Tibial nerve (tissue), 4 donors: ENCODE measurements around the gene CTSF. TPM values are rescaled to one million over a fixed set of nuclear protein-coding genes. Genes with fewer than 3 reads are reported as not detected.

ENCODE experiments used
- DNase-seq, 2 donors: peaks; one replicate each; pipeline ENCODE4 v3.0.0-alpha.2; 2019; ENCODE audit warnings: low spot score in 2 of 2
- H3K27ac ChIP-seq, 4 donors: fragments of 200-600 bp; sonication (generic) in 3 of 4; one replicate each; pipeline ENCODE4 v1.5.1; 2017 to 2019; ENCODE audit warnings: mild to moderate bottlenecking in 1 of 4
- H3K27me3 ChIP-seq, 2 donors: fragments of 200-600 bp; sonication (generic) in 1 of 2; one replicate each; pipeline versions ENCODE4 v1.5.1 to v1.6.0; 2017 to 2019
- H3K36me3 ChIP-seq, 3 donors: fragments of 200-600 bp; sonication (generic); one replicate each; pipeline ENCODE4 v1.5.1; 2018 to 2019
- H3K4me1 ChIP-seq, 4 donors: fragments of 200-600 bp; sonication (generic) in 3 of 4; one replicate each; pipeline ENCODE4 v1.5.1; 2017 to 2019
- H3K4me3 ChIP-seq, 4 donors: fragments of 200-600 bp; sonication (generic) in 3 of 4; one replicate each; pipeline ENCODE4 v1.5.1; 2017 to 2019; ENCODE audit warnings: mild to moderate bottlenecking in 1 of 4, moderate library complexity in 1 of 4
- H3K9me3 ChIP-seq, 4 donors: fragments of 200-600 bp; sonication (generic) in 3 of 4; one replicate each; pipeline ENCODE4 v1.5.1; 2017 to 2019
- CTCF ChIP-seq, 5 experiments: fragments of 200-600 bp in 3 of 5; fragments of 450-650 bp in 2 of 5; sonication (generic) in 3 of 5; IDR thresholded peaks; one replicate each; pipeline ENCODE4 v1.5.1; 2016 to 2019; ENCODE audit warnings: antibody characterized with exemption in 5 of 5, mild to moderate bottlenecking in 3 of 5, moderate library complexity in 2 of 5
- EP300 ChIP-seq, 2 donors: sonication (generic); formaldehyde crosslinking; IDR thresholded peaks; one replicate each; pipeline ENCODE4 v1.6.1; 2017; ENCODE audit warnings: antibody characterized with exemption in 2 of 2, mild to moderate bottlenecking in 1 of 2
- POLR2A ChIP-seq, 2 donors: fragments of 450-650 bp; IDR thresholded peaks; one replicate each; pipeline ENCODE4 v1.6.1; 2017; ENCODE audit warnings: antibody characterized with exemption in 2 of 2, mild to moderate bottlenecking in 2 of 2, moderate library complexity in 2 of 2
- WGBS, 2 donors: methylation state at CpG; one replicate each; pipeline ENCODE4 v1.1.5; 2018; 5-methylcytosine and 5-hydroxymethylcytosine counted together
- total RNA-seq, 4 donors: library from RNA; depleted of rRNA; stranded (reverse); fragments of >200 nt; gene quantifications; one replicate each; pipeline ENCODE4 v1.1.0, GENCODE V29; 2016

CTSF gene
- total RNA-seq, 4 donors from 2014 or later = 102 to 322 (median 190) TPM

GRCh38 chr11:66561975-66562248 lies 6.5 kb downstream of the CTSF start:
- DNase-seq = no peak
- Histone ChIP-seq H3K4me3 (no peak overlapping the region), H3K36me3 (peaks cover 0 to 55% (median 0%) of the 10 kb centered on the region in 3 donors), H3K4me1 (peaks cover 0 to 13% (median 4%) of the 10 kb centered on the region in 4 donors), H3K9me3 (no peaks in the 10 kb centered on the region), H3K27me3 (peaks cover 0 to 8% of the 10 kb centered on the region in 2 donors), H3K27ac (no peak overlapping the region)
- WGBS, 2 donors = 85 to 95% methylated on average over 8 to 9 of the region's 9 CpGs
- no peak for TF ChIP-seq EP300 (IDR thresholded peaks at IDR 0.05)
- TF ChIP-seq CTCF (IDR thresholded peaks at IDR 0.05) = no peak
- no peak for TF ChIP-seq POLR2A (IDR thresholded peaks at IDR 0.05)

DNA sequence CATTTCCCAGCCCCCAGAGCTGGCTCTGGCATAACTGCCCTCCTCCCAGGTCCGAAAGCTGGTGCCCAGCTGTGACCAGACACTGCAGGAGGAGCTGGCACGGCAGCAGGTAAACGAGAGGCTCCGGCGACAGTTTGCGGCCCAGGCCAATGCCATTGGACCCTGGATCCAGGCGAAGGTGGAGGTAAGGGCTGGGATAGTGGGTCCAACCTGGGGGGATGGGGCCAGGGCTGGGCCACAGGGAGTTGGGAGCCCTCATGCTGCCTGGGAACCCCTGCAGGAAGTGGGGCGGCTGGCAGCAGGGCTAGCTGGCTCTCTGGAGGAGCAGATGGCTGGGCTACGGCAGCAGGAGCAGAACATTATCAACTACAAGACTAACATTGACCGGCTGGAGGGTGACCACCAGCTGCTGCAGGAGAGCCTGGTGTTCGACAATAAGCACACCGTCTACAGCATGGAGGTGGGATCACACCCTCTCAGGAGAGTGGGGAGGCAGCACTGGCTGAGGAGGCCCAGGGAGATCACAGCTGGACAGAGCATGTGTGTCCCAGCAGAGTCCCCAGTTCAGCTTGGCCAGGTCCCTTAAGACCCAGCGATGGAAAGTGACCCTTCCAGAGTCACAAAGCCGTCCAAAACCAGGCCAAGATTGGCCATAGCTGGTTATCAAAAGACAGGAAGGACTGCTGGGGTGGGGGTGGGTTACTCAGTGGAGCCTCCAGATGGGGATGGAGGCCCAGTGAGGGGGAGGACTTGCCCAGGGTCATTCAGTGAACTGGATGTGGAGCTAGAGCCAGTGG lies 7.0 kb downstream of the CTSF start:
- Histone ChIP-seq H3K4me3 (no peak overlapping the region), H3K27me3 (peaks cover 0 to 8% of the 10 kb centered on the region in 2 donors), H3K36me3 (peaks cover 0 to 50% (median 0%) of the 10 kb centered on the region in 3 donors), H3K9me3 (no peaks in the 10 kb centered on the region), H3K27ac (no peak overlapping the region), H3K4me1 (peaks cover 0 to 13% (median 4%) of the 10 kb centered on the region in 4 donors)
- no peak for DNase-seq
- 75 to 81% methylated on average over 14 of the region's 14 CpGs for WGBS, 2 donors
- TF ChIP-seq CTCF (IDR thresholded peaks at IDR 0.05) (no peak), EP300 (IDR thresholded peaks at IDR 0.05) (no peak), POLR2A (IDR thresholded peaks at IDR 0.05) (no peak)

DNA sequence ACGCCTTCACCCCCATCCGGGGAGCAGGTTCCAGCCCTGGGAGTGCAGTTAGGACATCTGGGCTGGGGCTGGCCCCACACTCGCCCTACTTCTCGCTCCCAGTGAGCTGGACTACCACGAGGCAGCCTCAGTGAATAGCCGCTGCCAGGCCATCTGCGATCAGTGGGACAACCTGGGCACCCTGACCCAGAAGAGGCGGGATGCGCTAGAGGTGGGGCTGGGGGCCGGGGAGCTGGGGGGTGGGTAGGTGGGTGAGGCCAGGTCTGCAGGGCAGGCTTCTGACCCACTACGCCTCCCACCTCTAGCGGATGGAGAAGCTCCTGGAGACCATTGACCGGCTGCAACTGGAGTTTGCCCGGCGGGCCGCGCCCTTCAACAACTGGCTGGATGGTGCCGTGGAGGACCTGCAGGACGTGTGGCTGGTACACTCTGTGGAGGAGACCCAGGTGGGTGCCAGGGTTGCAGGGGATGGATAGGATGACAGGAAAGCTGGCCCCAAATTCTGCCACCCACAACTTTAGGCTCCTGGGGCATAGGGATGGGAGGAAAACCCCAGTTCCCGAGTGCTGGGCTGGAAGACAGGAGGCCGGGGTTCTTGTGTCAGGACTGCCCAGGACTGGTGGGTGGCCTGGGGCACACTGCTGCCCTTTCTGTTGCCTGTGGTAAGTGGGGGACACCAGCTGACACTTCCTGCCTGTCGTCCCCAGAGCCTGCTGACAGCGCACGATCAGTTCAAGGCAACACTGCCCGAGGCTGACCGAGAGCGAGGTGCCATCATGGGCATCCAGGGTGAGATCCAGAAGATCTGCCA lies 8.3 kb downstream of the CTSF start:
- no peak for DNase-seq
- Histone ChIP-seq H3K4me1 (peaks cover 0 to 13% (median 4%) of the 10 kb centered on the region in 4 donors), H3K27me3 (peaks cover 0 to 8% of the 10 kb centered on the region in 2 donors), H3K36me3 (peaks cover 0 to 37% (median 0%) of the 10 kb centered on the region in 3 donors), H3K4me3 (no peak overlapping the region), H3K27ac (no peak overlapping the region), H3K9me3 (no peaks in the 10 kb centered on the region)
- 76 to 83% methylated on average over 16 to 26 of the region's 27 CpGs for WGBS, 2 donors
- TF ChIP-seq EP300 (IDR thresholded peaks at IDR 0.05) (no peak), POLR2A (IDR thresholded peaks at IDR 0.05) (no peak), CTCF (IDR thresholded peaks at IDR 0.05) (no peak)

GRCh38 chr11:66559142-66559865 lies 9.1 kb downstream of the CTSF start:
- Histone ChIP-seq H3K36me3 (peaks cover 0 to 29% (median 0%) of the 10 kb centered on the region in 3 donors), H3K4me1 (peaks cover 0 to 13% (median 4%) of the 10 kb centered on the region in 4 donors), H3K27me3 (peaks cover 0 to 8% of the 10 kb centered on the region in 2 donors), H3K9me3 (no peaks in the 10 kb centered on the region), H3K4me3 (peak overlapping the region in 1 of 4 donors; percentile 25), H3K27ac (no peak overlapping the region)
- no peak for DNase-seq
- TF ChIP-seq POLR2A (IDR thresholded peaks at IDR 0.05) (no peak), EP300 (IDR thresholded peaks at IDR 0.05) (no peak), CTCF (IDR thresholded peaks at IDR 0.05) (no peak)
- 12 to 15% methylated on average over 37 to 48 of the region's 50 CpGs for WGBS, 2 donors
